Measurements from ENCODE around the gene NDUFA13. TPM values are rescaled to one million over a fixed set of nuclear protein-coding genes. Genes with fewer than 3 reads are reported as not detected.

The NDUFA13 gene
- total RNA-seq, 4 donors from 2014 or later = 41.6 to 113 (median 71.4) TPM

DNA sequence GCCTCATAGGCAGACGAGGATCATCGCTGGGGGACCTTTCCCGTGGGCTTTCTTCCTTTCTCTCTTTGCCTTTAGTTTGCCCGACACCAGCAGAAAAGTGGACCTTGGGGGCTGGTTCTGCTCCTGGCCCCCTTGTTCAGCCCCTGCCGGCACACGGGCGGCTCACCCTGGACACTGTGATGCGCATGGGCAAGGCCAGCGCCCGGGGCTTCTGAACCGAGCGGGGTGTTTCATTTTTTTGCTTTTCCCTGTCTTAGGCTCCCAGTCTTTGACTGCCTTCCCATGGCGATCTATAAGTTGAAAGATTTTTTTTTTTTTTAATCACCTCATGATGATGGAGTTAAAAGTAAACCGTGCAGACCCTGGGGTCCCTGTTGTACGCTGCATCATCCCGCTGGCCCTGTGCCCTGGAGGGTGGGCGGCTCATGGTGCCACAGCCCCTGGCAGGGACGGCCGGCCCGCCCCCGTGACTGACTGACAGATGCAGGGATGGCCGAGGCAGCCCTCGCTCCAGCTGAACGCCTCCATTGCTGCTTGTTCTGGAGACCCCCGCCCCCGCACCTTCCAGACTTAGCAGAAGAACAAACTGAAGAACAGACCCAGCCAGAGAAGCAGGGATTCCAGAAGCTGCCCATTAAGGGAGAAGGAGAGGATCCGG, 10.2 kb upstream of the NDUFA13 start:
- Histone ChIP-seq H3K27me3 (no peaks in the 10 kb centered on the region), H3K36me3 (peaks cover 0 to 74% of the 10 kb centered on the region in 2 donors), H3K9me3 (no peaks in the 10 kb centered on the region), H3K27ac (no peak overlapping the region), H3K4me1 (no peaks in the 10 kb centered on the region), H3K4me3 (no peak overlapping the region)
- WGBS, 2 donors (ENCODE audit: low coverage in 1 of 2) = 81 to 88% methylated on average over 5 to 9 of the region's 27 CpGs
- ATAC-seq = no peak
- TF ChIP-seq EP300 (IDR thresholded peaks at IDR 0.05) (no peak), POLR2AphosphoS5 (IDR thresholded peaks at IDR 0.05) (no peak), POLR2A (IDR thresholded peaks at IDR 0.05) (no peak)
- TF ChIP-seq, protein P1, sequence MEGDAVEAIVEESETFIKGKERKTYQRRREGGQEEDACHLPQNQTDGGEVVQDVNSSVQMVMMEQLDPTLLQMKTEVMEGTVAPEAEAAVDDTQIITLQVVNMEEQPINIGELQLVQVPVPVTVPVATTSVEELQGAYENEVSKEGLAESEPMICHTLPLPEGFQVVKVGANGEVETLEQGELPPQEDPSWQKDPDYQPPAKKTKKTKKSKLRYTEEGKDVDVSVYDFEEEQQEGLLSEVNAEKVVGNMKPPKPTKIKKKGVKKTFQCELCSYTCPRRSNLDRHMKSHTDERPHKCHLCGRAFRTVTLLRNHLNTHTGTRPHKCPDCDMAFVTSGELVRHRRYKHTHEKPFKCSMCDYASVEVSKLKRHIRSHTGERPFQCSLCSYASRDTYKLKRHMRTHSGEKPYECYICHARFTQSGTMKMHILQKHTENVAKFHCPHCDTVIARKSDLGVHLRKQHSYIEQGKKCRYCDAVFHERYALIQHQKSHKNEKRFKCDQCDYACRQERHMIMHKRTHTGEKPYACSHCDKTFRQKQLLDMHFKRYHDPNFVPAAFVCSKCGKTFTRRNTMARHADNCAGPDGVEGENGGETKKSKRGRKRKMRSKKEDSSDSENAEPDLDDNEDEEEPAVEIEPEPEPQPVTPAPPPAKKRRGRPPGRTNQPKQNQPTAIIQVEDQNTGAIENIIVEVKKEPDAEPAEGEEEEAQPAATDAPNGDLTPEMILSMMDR (IDR thresholded peaks at IDR 0.05) = no peak

DNA sequence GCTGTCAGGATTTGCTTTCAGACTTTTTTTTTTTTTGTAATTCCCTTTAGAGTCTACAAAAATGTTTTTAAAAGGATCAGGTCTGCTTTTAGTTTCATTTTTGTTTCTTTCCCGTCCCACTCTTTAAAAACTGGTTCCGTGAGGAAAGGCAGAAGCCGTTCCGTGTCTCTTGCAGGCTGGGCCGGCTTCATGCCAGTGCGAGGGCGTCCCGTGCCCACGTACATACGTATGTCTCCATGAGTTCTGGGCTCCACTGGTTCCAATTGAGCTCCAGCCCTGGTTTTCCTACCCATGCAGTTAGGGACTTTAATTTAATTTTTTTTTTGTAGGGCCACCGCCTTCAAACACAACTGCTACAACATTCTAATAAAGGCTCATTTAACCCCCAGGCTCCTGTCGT, 9.4 kb upstream of the NDUFA13 start:
- Histone ChIP-seq H3K4me1 (no peaks in the 10 kb centered on the region), H3K36me3 (peaks cover 0 to 66% of the 10 kb centered on the region in 2 donors), H3K27ac (no peak overlapping the region), H3K9me3 (no peaks in the 10 kb centered on the region), H3K4me3 (no peak overlapping the region), H3K27me3 (no peaks in the 10 kb centered on the region)
- ATAC-seq = no peak
- TF ChIP-seq, protein P1 (IDR thresholded peaks at IDR 0.05) = no peak
- TF ChIP-seq EP300 (IDR thresholded peaks at IDR 0.05) (no peak), POLR2A (IDR thresholded peaks at IDR 0.05) (no peak), POLR2AphosphoS5 (IDR thresholded peaks at IDR 0.05) (no peak)
- WGBS, 2 donors (ENCODE audit: low coverage in 1 of 2) = 40 to 75% methylated on average over 1 to 5 of the region's 12 CpGs

DNA sequence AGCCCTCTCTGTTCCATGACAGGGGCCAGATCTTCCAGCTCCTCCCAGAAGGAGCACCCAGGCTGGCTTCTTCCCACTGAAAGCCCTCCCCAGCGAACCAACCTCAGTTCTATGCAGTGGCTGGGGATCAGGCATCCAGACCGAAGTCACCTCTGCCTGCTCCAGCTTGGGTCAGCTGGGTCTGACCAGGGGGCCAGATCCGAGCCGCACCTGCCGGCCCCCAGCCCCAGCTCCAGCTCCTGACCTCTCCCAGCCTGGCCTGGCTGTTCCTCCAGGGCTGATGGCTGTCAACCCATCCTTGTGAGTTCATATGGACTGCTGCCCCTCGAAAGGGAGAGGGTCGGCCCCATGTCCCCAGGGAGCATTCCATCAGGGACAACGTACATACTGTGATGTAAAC, 8.7 kb upstream of the NDUFA13 start:
- ATAC-seq = no peak
- TF ChIP-seq POLR2A (IDR thresholded peaks at IDR 0.05) (no peak), EP300 (IDR thresholded peaks at IDR 0.05) (no peak), POLR2AphosphoS5 (IDR thresholded peaks at IDR 0.05) (no peak)
- TF ChIP-seq, protein P1 (IDR thresholded peaks at IDR 0.05) = no peak
- no peaks in the 10 kb centered on the region for H3K4me1 ChIP-seq
- no peaks in the 10 kb centered on the region for H3K27me3 ChIP-seq
- peaks cover 0 to 59% of the 10 kb centered on the region in 2 donors for H3K36me3 ChIP-seq
- no peak overlapping the region for H3K4me3 ChIP-seq
- H3K27ac ChIP-seq = no peak overlapping the region
- H3K9me3 ChIP-seq = no peaks in the 10 kb centered on the region
- 52 to 57% methylated on average over 2 to 3 of the region's 8 CpGs for WGBS, 2 donors (ENCODE audit: low coverage in 1 of 2)

DNA sequence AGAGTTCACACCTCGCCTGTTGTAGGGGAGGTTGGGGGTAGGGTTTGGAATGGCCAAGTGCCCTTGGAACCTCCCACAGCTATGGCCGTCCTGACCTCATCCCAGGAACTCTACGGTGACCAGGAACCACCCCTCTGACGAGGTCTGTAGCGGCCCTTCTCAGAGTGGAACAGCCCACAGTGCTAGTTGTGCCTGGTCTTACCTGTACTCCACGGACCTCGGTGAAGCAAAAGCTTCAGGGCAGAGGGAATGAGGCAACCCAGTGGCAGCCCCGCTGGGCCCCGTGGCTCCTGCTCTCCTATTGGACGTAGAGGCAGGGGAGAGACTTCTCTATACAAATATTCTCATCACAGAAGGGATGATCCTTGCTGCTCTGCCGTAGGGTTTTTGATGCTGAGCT, 7.8 kb upstream of the NDUFA13 start:
- H3K27ac ChIP-seq = no peak overlapping the region
- no peak overlapping the region for H3K4me3 ChIP-seq
- TF ChIP-seq, protein P1 (IDR thresholded peaks at IDR 0.05) = no peak
- TF ChIP-seq POLR2A (IDR thresholded peaks at IDR 0.05) (no peak), POLR2AphosphoS5 (IDR thresholded peaks at IDR 0.05) (no peak), EP300 (IDR thresholded peaks at IDR 0.05) (no peak)
- no peak for ATAC-seq
- no peaks in the 10 kb centered on the region for H3K4me1 ChIP-seq
- no peaks in the 10 kb centered on the region for H3K27me3 ChIP-seq
- WGBS, 2 donors (ENCODE audit: low coverage in 1 of 2) = 83% methylated on average over 1 of the region's 11 CpGs; no CpG with 5 or more reads in 1 of the 2 donors
- peaks cover 0 to 50% of the 10 kb centered on the region in 2 donors for H3K36me3 ChIP-seq
- no peaks in the 10 kb centered on the region for H3K9me3 ChIP-seq

DNA sequence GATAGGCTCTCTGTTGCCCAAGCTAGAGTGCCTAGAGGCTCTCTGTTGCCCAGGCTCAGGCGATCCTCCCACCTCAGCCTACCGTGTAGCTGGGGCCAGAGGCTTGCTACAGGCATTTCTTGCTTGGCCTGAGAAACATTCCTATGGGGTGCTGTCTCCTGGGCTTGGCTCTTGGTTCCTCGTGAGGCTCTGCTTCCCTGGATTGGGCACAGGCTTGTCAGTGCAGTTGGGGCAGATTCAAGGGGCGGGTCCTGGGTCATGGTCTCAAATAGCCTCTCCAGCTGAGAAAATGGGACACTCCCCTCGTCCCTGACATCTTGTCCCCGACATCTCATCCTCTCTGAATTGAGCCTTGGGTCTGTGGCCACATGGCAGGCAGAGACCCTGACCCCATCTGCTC, 5.6 kb upstream of the NDUFA13 start:
- no peak for ATAC-seq
- no peaks in the 10 kb centered on the region for H3K27me3 ChIP-seq
- H3K9me3 ChIP-seq = peaks cover 0 to 7% (median 0%) of the 10 kb centered on the region in 3 donors
- peaks cover 0 to 18% (median 4%) of the 10 kb centered on the region in 3 donors for H3K4me1 ChIP-seq
- H3K27ac ChIP-seq = no peak overlapping the region
- H3K36me3 ChIP-seq = peaks cover 0 to 28% of the 10 kb centered on the region in 2 donors
- TF ChIP-seq POLR2A (IDR thresholded peaks at IDR 0.05) (no peak), EP300 (IDR thresholded peaks at IDR 0.05) (no peak), POLR2AphosphoS5 (IDR thresholded peaks at IDR 0.05) (no peak)
- TF ChIP-seq, protein P1 (IDR thresholded peaks at IDR 0.05) = no peak
- 20% methylated on average over 2 of the region's 6 CpGs; no CpG with 5 or more reads in 1 of the 2 donors for WGBS, 2 donors (ENCODE audit: low coverage in 1 of 2)
- H3K4me3 ChIP-seq = no peak overlapping the region

Data from gastroesophageal sphincter (tissue), 4 donors.